ENCODE data around the gene FRAS1.

Gene FRAS1

DNA sequence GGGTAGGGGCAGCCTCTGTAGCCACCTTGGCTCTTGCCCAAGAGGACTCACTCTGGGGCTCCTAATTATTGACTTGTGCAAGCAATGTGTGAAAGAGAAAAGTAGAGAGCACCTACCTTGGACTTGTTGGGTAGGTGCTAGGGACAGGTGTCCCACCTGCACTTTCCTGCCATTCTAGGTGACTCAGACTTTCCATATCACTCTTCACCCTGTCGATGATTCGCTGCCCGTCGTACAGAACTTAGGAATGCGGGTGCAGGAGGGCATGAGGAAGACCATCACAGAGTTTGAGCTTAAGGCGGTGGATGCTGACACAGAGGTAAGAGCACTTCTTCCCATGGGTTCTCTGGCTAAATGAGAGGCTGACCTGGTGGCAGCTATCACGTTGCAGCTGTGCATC, 407.1 kb downstream of the FRAS1 start:
- TF ChIP-seq FOXP2 (optimal IDR thresholded peaks at IDR 0.05; ENCODE audit: borderline replicate concordance, extremely low read depth, extremely low read length, insufficient read depth), result no peak
- TF ChIP-seq, protein P1, sequence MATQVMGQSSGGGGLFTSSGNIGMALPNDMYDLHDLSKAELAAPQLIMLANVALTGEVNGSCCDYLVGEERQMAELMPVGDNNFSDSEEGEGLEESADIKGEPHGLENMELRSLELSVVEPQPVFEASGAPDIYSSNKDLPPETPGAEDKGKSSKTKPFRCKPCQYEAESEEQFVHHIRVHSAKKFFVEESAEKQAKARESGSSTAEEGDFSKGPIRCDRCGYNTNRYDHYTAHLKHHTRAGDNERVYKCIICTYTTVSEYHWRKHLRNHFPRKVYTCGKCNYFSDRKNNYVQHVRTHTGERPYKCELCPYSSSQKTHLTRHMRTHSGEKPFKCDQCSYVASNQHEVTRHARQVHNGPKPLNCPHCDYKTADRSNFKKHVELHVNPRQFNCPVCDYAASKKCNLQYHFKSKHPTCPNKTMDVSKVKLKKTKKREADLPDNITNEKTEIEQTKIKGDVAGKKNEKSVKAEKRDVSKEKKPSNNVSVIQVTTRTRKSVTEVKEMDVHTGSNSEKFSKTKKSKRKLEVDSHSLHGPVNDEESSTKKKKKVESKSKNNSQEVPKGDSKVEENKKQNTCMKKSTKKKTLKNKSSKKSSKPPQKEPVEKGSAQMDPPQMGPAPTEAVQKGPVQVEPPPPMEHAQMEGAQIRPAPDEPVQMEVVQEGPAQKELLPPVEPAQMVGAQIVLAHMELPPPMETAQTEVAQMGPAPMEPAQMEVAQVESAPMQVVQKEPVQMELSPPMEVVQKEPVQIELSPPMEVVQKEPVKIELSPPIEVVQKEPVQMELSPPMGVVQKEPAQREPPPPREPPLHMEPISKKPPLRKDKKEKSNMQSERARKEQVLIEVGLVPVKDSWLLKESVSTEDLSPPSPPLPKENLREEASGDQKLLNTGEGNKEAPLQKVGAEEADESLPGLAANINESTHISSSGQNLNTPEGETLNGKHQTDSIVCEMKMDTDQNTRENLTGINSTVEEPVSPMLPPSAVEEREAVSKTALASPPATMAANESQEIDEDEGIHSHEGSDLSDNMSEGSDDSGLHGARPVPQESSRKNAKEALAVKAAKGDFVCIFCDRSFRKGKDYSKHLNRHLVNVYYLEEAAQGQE (IDR thresholded peaks at IDR 0.05; ENCODE audit: insufficient read depth in 1 of 2, low read depth in 2 of 2, low read length in 2 of 2), result no peak
- no peak for TF ChIP-seq POLR2AphosphoS5 (IDR thresholded peaks at IDR 0.05; ENCODE audit: low read depth, low read length)
- TF ChIP-seq SIN3A (IDR thresholded peaks at IDR 0.05; ENCODE audit: borderline replicate concordance, insufficient read depth, low read length), result no peak
- no peak for TF ChIP-seq TAF1 (IDR thresholded peaks at IDR 0.05; ENCODE audit: borderline replicate concordance, insufficient read depth, low read length)

DNA sequence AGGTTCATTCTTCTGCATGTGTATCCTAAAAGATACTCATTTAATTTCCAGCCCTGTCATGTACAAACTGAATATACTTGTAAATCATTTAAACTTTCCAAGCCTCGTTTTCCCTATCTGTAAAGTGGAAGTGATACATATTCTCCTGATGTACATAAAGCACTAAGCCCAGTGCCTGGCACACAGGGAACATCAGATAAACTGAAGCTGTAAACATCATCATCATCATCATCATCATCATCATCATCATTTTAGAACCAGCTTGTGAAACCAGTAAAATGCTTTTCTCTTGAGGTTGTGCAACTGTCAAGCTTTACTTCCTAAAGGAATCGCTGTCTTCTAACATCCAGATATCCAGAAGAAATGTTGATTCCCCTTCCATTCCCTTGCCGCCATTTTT, 411.1 kb downstream of the FRAS1 start:
- TF ChIP-seq FOXP2 (optimal IDR thresholded peaks at IDR 0.05; ENCODE audit: borderline replicate concordance, extremely low read depth, extremely low read length, insufficient read depth) (no peak), POLR2AphosphoS5 (IDR thresholded peaks at IDR 0.05; ENCODE audit: low read depth, low read length) (no peak), TAF1 (IDR thresholded peaks at IDR 0.05; ENCODE audit: borderline replicate concordance, insufficient read depth, low read length) (no peak), SIN3A (IDR thresholded peaks at IDR 0.05; ENCODE audit: borderline replicate concordance, insufficient read depth, low read length) (no peak)
- TF ChIP-seq, protein P1 (IDR thresholded peaks at IDR 0.05; ENCODE audit: insufficient read depth in 1 of 2, low read depth in 2 of 2, low read length in 2 of 2), result no peak

DNA sequence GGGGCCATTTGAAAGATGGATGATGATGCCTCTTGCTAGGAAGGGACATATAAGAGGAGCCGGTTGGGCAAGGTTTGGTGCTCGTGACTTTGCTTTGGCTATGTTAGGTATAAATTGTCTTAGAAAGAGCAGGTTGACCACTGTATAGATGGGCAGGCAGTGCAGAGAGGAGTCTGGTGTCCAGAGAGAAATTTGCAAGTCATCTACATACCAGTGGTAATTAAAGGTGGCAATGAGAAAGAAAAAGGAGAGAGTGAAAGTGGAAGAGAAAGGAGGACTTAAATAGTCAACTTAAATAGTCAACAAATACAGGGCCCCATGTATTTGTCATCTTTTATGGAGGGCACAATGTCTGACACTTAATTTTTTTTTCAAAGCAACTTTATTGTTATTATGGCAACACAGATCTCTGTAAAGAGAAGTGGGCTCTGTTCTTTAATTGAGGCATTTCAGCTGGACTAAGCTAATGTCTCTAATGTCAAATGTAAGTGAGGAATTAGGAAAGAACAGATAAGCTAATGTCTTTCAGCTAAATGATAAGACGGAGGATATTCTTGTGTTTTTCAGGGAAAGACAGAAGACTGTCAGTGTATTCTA, 419.1 kb downstream of the FRAS1 start:
- TF ChIP-seq SIN3A (IDR thresholded peaks at IDR 0.05; ENCODE audit: borderline replicate concordance, insufficient read depth, low read length), result no peak

DNA sequence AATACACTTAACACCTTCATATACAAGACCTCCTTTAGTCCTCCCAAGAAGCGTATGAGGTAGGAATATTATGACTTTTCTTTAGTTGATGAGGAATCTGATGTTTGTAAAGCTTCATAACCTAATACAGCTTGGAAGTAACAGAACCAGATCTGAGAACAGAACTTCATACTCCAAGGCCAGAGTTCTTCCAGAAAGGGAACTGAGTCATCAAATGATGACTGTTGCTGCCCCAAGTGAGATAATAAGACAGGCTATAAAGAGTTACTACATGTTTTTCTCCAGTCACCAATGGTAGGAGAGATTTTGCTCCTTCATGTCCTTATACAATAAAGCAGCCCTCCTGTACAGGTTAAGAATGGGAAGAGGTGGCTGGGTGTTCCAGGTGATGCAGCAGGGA, 420.2 kb downstream of the FRAS1 start:
- TF ChIP-seq, protein P1 (IDR thresholded peaks at IDR 0.05; ENCODE audit: insufficient read depth in 1 of 2, low read depth in 2 of 2, low read length in 2 of 2), result no peak
- TF ChIP-seq POLR2AphosphoS5 (IDR thresholded peaks at IDR 0.05; ENCODE audit: low read depth, low read length) (no peak), TAF1 (IDR thresholded peaks at IDR 0.05; ENCODE audit: borderline replicate concordance, insufficient read depth, low read length) (no peak), FOXP2 (optimal IDR thresholded peaks at IDR 0.05; ENCODE audit: borderline replicate concordance, extremely low read depth, extremely low read length, insufficient read depth) (no peak), SIN3A (IDR thresholded peaks at IDR 0.05; ENCODE audit: borderline replicate concordance, insufficient read depth, low read length) (no peak)

DNA sequence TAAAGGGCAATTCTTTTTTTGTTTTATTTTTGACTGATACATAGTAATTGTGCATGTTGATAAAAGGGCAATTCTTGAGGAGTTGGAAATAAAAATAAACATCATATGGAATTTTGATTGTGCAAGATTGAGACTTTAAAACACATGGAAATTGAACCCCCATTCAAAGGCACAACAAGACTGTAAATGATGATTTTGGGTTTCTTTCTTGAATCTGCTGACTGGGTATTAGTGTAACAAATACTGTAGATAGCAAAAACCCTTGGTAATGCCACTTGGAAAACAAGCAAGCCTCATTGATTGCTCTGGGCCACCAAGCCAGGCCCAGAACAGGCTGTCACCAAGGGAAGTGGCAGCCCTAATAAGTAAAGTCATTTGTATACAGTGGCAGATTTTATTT, 421.4 kb downstream of the FRAS1 start:
- TF ChIP-seq, protein P1 (IDR thresholded peaks at IDR 0.05; ENCODE audit: insufficient read depth in 1 of 2, low read depth in 2 of 2, low read length in 2 of 2), result no peak
- TF ChIP-seq SIN3A (IDR thresholded peaks at IDR 0.05; ENCODE audit: borderline replicate concordance, insufficient read depth, low read length) (no peak), TAF1 (IDR thresholded peaks at IDR 0.05; ENCODE audit: borderline replicate concordance, insufficient read depth, low read length) (no peak), POLR2AphosphoS5 (IDR thresholded peaks at IDR 0.05; ENCODE audit: low read depth, low read length) (no peak), FOXP2 (optimal IDR thresholded peaks at IDR 0.05; ENCODE audit: borderline replicate concordance, extremely low read depth, extremely low read length, insufficient read depth) (no peak)

Measured in PFSK-1 (cell line).